Measurements from ENCODE around the gene SMAD6.

The SMAD6 gene

DNA sequence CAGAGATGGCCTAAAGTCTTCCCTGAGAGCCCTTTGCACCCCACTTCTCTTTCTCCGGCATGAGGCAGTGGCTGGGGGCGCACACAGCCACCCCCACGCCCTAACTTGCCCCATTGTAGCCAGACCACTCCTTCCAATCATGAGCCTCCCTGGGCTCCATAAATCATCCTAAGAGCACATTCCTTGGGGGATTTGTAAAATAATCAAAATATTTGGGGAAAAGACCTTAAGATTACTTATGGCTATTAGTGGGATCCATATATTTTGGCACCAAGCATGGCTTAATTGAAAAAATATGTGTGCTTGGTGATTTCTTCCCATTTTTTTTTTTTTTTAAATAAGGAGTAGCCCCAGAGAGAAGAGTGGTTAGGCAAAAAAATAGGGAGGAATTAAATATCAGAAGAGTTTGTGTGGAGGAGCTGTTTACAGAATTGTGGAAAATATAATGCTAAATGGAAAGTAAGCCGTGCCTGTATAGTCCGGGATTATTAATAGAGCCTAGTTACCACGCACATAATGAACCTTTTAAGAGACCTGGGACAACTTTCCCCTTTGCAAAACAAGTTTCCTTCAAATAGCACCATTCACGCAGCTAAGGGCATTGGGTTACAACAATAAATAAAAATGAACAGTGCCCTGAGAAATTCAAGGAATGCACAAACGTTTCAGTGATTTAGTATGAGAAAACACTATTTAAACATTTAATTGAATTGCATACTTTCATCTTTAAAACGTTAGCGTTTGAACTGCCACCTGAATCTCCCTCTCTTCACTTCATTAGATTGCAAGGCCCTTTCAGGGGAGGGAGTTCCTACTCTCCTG is 46.1 kb downstream of the SMAD6 start:
- DNase-seq (ENCODE audit: low spot score): no peak
- TF ChIP-seq, protein P1, sequence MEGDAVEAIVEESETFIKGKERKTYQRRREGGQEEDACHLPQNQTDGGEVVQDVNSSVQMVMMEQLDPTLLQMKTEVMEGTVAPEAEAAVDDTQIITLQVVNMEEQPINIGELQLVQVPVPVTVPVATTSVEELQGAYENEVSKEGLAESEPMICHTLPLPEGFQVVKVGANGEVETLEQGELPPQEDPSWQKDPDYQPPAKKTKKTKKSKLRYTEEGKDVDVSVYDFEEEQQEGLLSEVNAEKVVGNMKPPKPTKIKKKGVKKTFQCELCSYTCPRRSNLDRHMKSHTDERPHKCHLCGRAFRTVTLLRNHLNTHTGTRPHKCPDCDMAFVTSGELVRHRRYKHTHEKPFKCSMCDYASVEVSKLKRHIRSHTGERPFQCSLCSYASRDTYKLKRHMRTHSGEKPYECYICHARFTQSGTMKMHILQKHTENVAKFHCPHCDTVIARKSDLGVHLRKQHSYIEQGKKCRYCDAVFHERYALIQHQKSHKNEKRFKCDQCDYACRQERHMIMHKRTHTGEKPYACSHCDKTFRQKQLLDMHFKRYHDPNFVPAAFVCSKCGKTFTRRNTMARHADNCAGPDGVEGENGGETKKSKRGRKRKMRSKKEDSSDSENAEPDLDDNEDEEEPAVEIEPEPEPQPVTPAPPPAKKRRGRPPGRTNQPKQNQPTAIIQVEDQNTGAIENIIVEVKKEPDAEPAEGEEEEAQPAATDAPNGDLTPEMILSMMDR (IDR thresholded peaks at IDR 0.05; ENCODE audit: extremely low read depth, missing control alignments): no peak

DNA sequence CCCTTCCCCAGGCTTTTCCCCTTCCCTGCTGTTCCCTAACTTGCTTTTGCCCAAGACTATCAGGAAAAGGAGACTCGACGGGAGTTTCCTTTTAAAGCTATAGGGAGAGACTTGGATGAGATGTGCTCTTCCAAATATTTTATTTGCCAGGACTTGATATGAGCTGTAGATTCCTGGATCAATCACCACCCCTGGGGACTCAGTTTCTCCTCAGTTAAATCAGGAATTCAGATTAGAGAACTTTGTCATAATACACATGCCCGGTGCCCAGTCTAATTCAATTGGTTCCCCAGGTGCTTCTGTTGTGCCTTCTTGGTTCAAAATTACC is 46.6 kb downstream of the SMAD6 start:
- TF ChIP-seq, protein P1 (IDR thresholded peaks at IDR 0.05; ENCODE audit: extremely low read depth, missing control alignments): no peak
- no peak for DNase-seq (ENCODE audit: low spot score)

DNA sequence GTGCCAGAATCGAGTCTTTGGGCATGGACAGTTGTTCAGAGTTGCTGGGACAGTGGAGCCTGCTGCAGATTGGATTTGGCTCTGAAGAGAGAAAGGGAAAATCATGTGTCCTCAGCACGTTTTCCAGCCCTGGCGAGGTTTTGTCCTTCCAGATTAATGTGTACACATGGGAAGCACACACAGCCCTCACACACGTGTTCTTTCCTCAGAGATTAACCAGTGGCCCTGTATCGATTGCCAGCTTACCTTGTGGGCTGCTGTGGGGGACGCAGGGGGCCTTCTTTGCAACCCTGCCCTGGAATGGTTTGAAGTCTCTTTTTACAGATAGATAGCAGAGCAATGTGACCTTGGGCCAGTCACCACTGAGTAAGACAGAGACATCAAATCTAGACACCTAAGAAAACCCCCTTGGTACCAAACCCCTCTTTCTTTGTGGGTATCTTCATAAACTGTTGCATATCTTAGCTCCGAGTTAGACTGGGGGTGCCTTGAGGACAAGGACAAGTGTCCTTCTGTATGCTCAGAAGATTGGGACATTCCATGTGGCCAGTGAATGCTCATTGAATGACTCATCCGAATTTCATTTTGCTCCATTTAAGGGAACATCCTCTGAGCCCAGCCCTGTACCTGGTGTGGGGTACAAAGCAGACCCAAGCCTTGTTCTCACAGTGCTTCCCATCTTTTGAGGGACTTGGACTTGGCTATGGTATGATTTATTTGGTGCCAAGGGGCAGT is 48.0 kb downstream of the SMAD6 start:
- TF ChIP-seq, protein P1 (IDR thresholded peaks at IDR 0.05; ENCODE audit: extremely low read depth, missing control alignments): no peak
- no peak for DNase-seq (ENCODE audit: low spot score)

DNA sequence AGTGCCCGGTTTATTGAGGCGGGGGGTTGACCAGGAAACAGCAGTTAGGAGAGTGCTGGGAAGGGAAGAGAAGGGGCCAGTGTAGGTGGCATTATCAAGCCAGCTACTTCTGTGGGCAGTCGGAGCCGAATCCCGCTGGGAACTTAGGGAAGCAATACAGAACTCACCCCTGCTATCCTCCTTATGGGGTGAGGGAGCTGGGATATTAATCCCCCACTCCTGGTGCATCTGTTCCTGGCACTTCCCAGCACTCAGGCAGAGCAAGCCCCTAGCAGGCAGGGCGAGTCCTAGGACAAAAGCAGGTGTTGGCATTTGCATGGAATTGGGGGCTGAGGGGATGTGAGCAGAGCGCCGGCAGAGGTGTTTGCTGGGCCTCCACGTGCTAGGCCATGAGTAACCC is 48.6 kb downstream of the SMAD6 start:
- DNase-seq (ENCODE audit: low spot score): no peak
- TF ChIP-seq, protein P1 (IDR thresholded peaks at IDR 0.05; ENCODE audit: extremely low read depth, missing control alignments): no peak

DNA sequence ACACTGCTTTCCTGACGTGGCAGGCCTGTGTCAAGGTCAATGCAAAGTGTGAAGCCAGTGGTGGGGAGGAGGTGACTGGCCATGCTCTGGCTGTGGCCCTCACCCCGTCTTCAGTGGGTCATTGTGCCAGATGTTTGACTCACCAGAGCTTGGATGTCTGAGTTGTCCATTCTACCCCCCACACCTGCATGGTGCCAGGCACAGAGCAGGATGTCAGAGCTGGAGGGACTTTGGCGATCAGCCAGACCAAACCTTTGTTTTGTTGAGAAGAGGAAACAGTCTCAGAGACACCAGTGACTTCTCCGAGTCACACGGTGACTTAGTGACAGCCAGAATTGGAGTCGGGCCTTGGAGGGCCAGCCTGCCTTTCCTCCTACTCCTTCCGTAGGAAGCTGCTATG is 49.5 kb downstream of the SMAD6 start:
- no peak for DNase-seq (ENCODE audit: low spot score)
- TF ChIP-seq, protein P1 (IDR thresholded peaks at IDR 0.05; ENCODE audit: extremely low read depth, missing control alignments): no peak

DNA sequence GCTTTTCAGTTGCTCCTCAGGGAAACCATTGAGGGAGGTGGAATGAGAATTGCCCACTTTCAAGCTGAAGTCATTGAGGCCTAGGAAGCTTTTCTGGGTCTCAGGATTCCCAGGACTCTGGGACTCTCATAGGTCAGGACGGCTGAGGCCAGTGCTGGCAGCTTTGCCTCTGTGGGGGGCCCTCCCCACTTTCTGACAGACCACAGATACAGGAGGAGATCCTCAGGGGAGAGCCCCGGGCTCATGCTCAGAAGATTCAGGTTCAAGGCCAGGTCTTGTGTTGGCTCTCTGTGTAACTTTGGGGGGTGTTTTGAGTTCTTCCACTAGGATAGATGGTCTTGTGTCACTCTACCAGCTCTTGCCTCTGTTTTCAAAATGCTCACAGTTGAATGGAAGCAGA is 50.0 kb downstream of the SMAD6 start:
- DNase-seq (ENCODE audit: low spot score): no peak
- TF ChIP-seq, protein P1 (IDR thresholded peaks at IDR 0.05; ENCODE audit: extremely low read depth, missing control alignments): no peak

DNA sequence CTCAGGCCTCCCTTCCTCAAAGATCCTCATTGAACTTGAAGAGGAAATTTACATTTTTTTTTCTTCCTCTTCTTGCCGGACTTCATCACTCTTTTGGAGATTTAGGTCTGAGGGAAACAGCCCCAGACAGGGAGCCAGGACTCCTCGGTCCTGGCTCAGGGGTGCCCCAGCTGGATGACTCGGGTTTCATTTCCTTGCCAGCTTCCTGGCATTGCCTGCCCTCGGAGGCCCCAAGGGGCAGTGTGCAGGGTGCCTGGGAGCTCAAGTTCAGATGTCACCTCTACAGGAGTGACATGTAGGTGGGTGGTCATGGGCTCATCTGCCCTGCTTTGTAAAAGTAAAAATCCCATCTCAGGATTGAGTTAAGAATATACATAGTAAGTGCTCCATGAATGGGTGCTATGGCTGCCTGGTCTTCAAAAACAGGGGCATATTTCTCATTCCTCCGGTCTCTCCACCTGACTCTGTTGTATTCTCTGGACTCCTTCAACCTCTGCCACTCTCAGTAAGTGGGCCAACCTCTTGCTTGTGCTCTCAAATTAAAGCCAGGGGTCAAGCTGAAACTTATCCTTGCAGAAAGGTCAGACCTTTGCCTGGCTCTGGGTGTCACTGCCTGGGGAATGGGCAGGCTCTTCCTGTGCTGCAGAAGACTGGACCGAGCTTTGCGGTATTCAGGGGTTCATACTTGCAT is 51.8 kb downstream of the SMAD6 start:
- DNase-seq (ENCODE audit: low spot score): no peak
- TF ChIP-seq, protein P1 (IDR thresholded peaks at IDR 0.05; ENCODE audit: extremely low read depth, missing control alignments): no peak

All from GM20000 (cell line).